Measurements from ENCODE around the gene SMIM29. TPM values are rescaled to one million over a fixed set of nuclear protein-coding genes. Genes with fewer than 3 reads are reported as not detected.
A peak's percentile ranks its signal among the peaks of the same experiment; 100 is the strongest.

SMIM29 gene
- total RNA-seq, 1 experiment from 2014 or later = 25.1 TPM

GRCh38 chr6:34238585-34239499 is 10.0 kb downstream of the SMIM29 start:
- H3K9me3 ChIP-seq (ENCODE audit: control insufficient read depth in 1 of 2, insufficient read depth in 1 of 2, low read depth in 1 of 2, low read length in 2 of 2) = no peaks in the 10 kb centered on the region
- H3K4me3 ChIP-seq (replicated peaks in 1 of 2; ENCODE audit: low read depth in 1 of 2, low read length in 2 of 2) = peak overlapping the region; percentile 69 to 93
- H3K4me1 ChIP-seq (ENCODE audit: control insufficient read depth in 1 of 2, insufficient read depth in 2 of 2, low read length in 2 of 2) = peaks cover 54 to 81% of the 10 kb centered on the region in 2 experiments
- RAD21 ChIA-PET (ENCODE audit: low non-redundant PET in 1 of 2, low total read pairs in 2 of 2, uncharacterized antibody in 2 of 2, unreplicated experiment in 2 of 2) = no interaction called here
- CTCF ChIA-PET = no interaction called here
- BruUV-seq (replicated peaks) = TSS peak; percentile 49
- H3K9ac ChIP-seq (ENCODE audit: low read length) = peak overlapping the region; percentile 93
- TF ChIP-seq EZH2phosphoT487 (IDR thresholded peaks at IDR 0.05; ENCODE audit: borderline replicate concordance) = no peak
- TF ChIP-seq SIN3A (IDR thresholded peaks at IDR 0.05; ENCODE audit: low read depth) = no peak
- no peak for TF ChIP-seq FOSL1 (IDR thresholded peaks at IDR 0.05; ENCODE audit: low read depth)
- no peak for TF ChIP-seq MAX (IDR thresholded peaks at IDR 0.05)
- TF ChIP-seq EGR1 (IDR thresholded peaks at IDR 0.05; ENCODE audit: low read depth) = no peak
- no peak for TF ChIP-seq EZH2 (IDR thresholded peaks at IDR 0.05)
- no peak for TF ChIP-seq CTCF (IDR thresholded peaks at IDR 0.05 in 2 of 3, conservative IDR thresholded peaks at IDR 0.05 in 1 of 3; ENCODE audit: borderline replicate concordance in 1 of 3, insufficient read depth in 1 of 3, low read depth in 2 of 3, low read length in 2 of 3)
- TF ChIP-seq JUND (IDR thresholded peaks at IDR 0.05) = no peak
- no peak for TF ChIP-seq SP1 (IDR thresholded peaks at IDR 0.05; ENCODE audit: low read depth)
- TF ChIP-seq CEBPB (IDR thresholded peaks at IDR 0.05; ENCODE audit: low read depth) = no peak
- TF ChIP-seq ZFX (IDR thresholded peaks at IDR 0.05) = no peak
- intact Hi-C loops (cut with micrococcal nuclease) = no loop called here
- DNase-seq (ENCODE audit: low read depth, low spot score) (no peak), ATAC-seq (no peak)
- peak overlapping the region; percentile 95 for H3K27ac ChIP-seq (ENCODE audit: low read depth, low read length)
- peak overlapping the region; percentile 87 for H3K4me2 ChIP-seq (ENCODE audit: low read length)
- H3K79me2 ChIP-seq (ENCODE audit: insufficient read depth, low read length) = peaks cover 69% of the 10 kb centered on the region
- H3K9me2 ChIP-seq (ENCODE audit: insufficient read depth) = no peaks in the 10 kb centered on the region
- H3K27me3 ChIP-seq (ENCODE audit: insufficient read depth, low read length) = no peaks in the 10 kb centered on the region
- H2AFZ ChIP-seq (ENCODE audit: low read depth, low read length, poor library complexity, severe bottlenecking) = no peak overlapping the region
- peaks cover 20% of the 10 kb centered on the region; the same call in 1 of the 2 replicates for H4K20me1 ChIP-seq (ENCODE audit: insufficient read depth)
- POLR2A ChIA-PET = no interaction called here
- H3K36me3 ChIP-seq (ENCODE audit: control insufficient read depth in 1 of 2, insufficient read depth in 2 of 2, low read length in 2 of 2) = peaks cover 13 to 48% of the 10 kb centered on the region in 2 experiments; a peak in 2 of 4 replicates
